ENCODE results near the gene MATN1.

The MATN1 gene

DNA sequence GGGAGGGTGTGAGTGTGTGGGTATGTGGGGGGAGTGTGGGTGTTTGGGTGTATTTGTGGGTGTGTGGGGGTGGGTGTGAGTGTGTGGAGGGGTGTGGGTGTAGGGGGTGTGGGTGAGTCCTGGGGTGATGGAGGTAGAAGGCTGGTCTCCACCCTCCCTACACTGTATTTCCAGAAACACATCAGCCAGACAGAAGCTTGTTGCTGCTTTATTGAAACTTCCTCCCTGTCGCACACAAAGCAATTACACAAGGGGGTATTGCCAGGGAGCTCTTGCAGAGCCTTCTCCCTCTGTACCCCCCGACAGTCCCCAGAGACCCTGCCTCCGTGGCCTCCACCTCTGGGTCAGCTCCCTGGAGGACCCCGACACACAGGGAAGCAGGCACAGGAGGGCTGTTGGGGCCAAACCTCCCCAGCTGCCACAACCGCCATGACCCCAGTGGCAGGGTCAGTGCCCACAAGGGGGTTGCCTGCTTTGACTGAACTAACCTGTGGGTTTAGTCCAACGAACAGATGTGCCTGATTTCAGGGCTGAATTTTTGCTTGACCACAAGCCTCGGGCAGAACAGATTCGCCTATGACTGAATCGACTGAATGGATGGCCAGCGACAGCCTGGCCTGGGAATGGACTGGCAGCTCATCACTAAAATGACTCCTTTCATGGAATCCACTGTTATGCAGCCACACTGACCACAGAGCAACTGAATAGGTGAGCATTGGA is 9.1 kb upstream of the MATN1 start:
- DNase-seq (ENCODE audit: low spot score) = peak; percentile 77
- in situ Hi-C loops (cut with MboI; ENCODE audit: low pct_unique_long_range_greater_than_20kb, low sequenced_read_pairs, unreplicated experiment) = no loop called here

GRCh38 chr1:30731806-30732276 is 8.5 kb upstream of the MATN1 start:
- no peak for TF ChIP-seq CTCF (IDR thresholded peaks at IDR 0.05; ENCODE audit: extremely low read depth, insufficient read depth, missing control alignments)
- in situ Hi-C loops (cut with MboI; ENCODE audit: low pct_unique_long_range_greater_than_20kb, low sequenced_read_pairs, unreplicated experiment) = no loop called here
- DNase-seq (ENCODE audit: low spot score) = no peak

More for the DNA sequence above, 9.1 kb upstream of the MATN1 start:
- TF ChIP-seq CTCF (IDR thresholded peaks at IDR 0.05; ENCODE audit: extremely low read depth, insufficient read depth, missing control alignments) = no peak

- in situ Hi-C loops (cut with MboI; ENCODE audit: low pct_unique_long_range_greater_than_20kb, low sequenced_read_pairs, unreplicated experiment) = no loop called here
Measured at GRCh38 chr1:30731109-30731805, 7.9 kb upstream of the MATN1 start.

GRCh38 chr1:30730346-30731108 is 7.1 kb upstream of the MATN1 start:
- in situ Hi-C loops (cut with MboI; ENCODE audit: low pct_unique_long_range_greater_than_20kb, low sequenced_read_pairs, unreplicated experiment) = no loop called here
- DNase-seq (ENCODE audit: low spot score) = peak; percentile 48
- no peak for TF ChIP-seq CTCF (IDR thresholded peaks at IDR 0.05; ENCODE audit: extremely low read depth, insufficient read depth, missing control alignments)

More at GRCh38 chr1:30731109-30731805, 7.9 kb upstream of the MATN1 start:
- no peak for DNase-seq (ENCODE audit: low spot score)
- TF ChIP-seq CTCF (IDR thresholded peaks at IDR 0.05; ENCODE audit: extremely low read depth, insufficient read depth, missing control alignments) = no peak

- TF ChIP-seq CTCF (IDR thresholded peaks at IDR 0.05; ENCODE audit: extremely low read depth, insufficient read depth, missing control alignments) = no peak
- DNase-seq (ENCODE audit: low spot score) = no peak
- in situ Hi-C loops (cut with MboI; ENCODE audit: low pct_unique_long_range_greater_than_20kb, low sequenced_read_pairs, unreplicated experiment) = loop anchor here (10.0 kb wide), 1 partner anchor 55 kb away; no protein-coding TSS in a partner anchor
Measured at GRCh38 chr1:30729901-30730300, 6.5 kb upstream of the MATN1 start.

Data from GM13977 (cell line).